Raji (cell line): Measurements from ENCODE around the gene SERP2.

Experiments
- POLR2A ChIP-seq: IDR thresholded peaks from 2 replicates; pipeline ENCODE4 v1.6.1; 2011; ENCODE audit warnings: low read depth, low read length, control low read depth; ENCODE audit not compliant: insufficient read depth

The SERP2 gene

GRCh38 chr13:44350775-44351504, 22.7 kb upstream of the SERP2 start:
- TF ChIP-seq POLR2A: no peak

- no peak for TF ChIP-seq POLR2A
Measured at GRCh38 chr13:44351505-44351854, 22.1 kb upstream of the SERP2 start.

- TF ChIP-seq POLR2A: no peak
Measured at GRCh38 chr13:44352202-44352601, 21.4 kb upstream of the SERP2 start.

GRCh38 chr13:44352671-44353070, 21.0 kb upstream of the SERP2 start:
- TF ChIP-seq POLR2A: no peak

GRCh38 chr13:44354331-44354730, 19.3 kb upstream of the SERP2 start:
- TF ChIP-seq POLR2A: no peak

GRCh38 chr13:44354884-44355283, 18.7 kb upstream of the SERP2 start:
- no peak for TF ChIP-seq POLR2A

GRCh38 chr13:44355621-44356020, 18.0 kb upstream of the SERP2 start:
- no peak for TF ChIP-seq POLR2A

GRCh38 chr13:44359983-44360375, 13.6 kb upstream of the SERP2 start:
- no peak for TF ChIP-seq POLR2A

GRCh38 chr13:44362394-44363040, 11.1 kb upstream of the SERP2 start:
- TF ChIP-seq POLR2A: no peak

GRCh38 chr13:44363631-44364344, 9.8 kb upstream of the SERP2 start:
- TF ChIP-seq POLR2A: no peak

- TF ChIP-seq POLR2A: no peak
Measured at GRCh38 chr13:44364345-44365000, 9.2 kb upstream of the SERP2 start.

GRCh38 chr13:44365008-44365407, 8.6 kb upstream of the SERP2 start:
- TF ChIP-seq POLR2A: no peak

GRCh38 chr13:44365899-44366298, 7.7 kb upstream of the SERP2 start:
- TF ChIP-seq POLR2A: no peak

- no peak for TF ChIP-seq POLR2A
Measured at GRCh38 chr13:44368062-44368591, 5.5 kb upstream of the SERP2 start.

- no peak for TF ChIP-seq POLR2A
Measured at GRCh38 chr13:44368599-44369368, 4.8 kb upstream of the SERP2 start.
